Measurements from ENCODE around the gene APOBEC3F.

APOBEC3F gene

GRCh38 chr22:39103431-39103830, 62.8 kb downstream of the APOBEC3F start:
- H3F3A ChIP-seq (ENCODE audit: insufficient read depth, low read length) = no peaks in the 10 kb centered on the region
- H2AFZ ChIP-seq (ENCODE audit: low read length) = no peak overlapping the region
- H4K20me1 ChIP-seq (ENCODE audit: insufficient read depth, low read length) = no peaks in the 10 kb centered on the region
- no peaks in the 10 kb centered on the region for H3K27me3 ChIP-seq (replicated peaks; ENCODE audit: insufficient read depth, low read length)
- H3K4me3 ChIP-seq (ENCODE audit: low read length) = no peak overlapping the region
- H3K4me1 ChIP-seq (ENCODE audit: low read length) = peaks cover 13% of the 10 kb centered on the region
- no peaks in the 10 kb centered on the region for H3K9me3 ChIP-seq (replicated peaks; ENCODE audit: insufficient read depth, low read length)
- no peaks in the 10 kb centered on the region for H3K9me2 ChIP-seq (replicated peaks; ENCODE audit: insufficient read depth, low read length)
- no peak overlapping the region for H3K4me2 ChIP-seq (ENCODE audit: low read depth, low read length)
- H3K36me3 ChIP-seq (replicated peaks; ENCODE audit: insufficient read depth, low read length) = no peaks in the 10 kb centered on the region
- no peak overlapping the region for H3K9ac ChIP-seq (ENCODE audit: low read length)
- H3K79me2 ChIP-seq (ENCODE audit: low read length) = no peaks in the 10 kb centered on the region
- no peak overlapping the region for H3K27ac ChIP-seq (ENCODE audit: low read length)
- TF ChIP-seq EZH2 (optimal IDR thresholded peaks at IDR 0.05; ENCODE audit: low read depth, low read length) = no peak
- no peak for TF ChIP-seq EZH2phosphoT487 (IDR thresholded peaks at IDR 0.05; ENCODE audit: low read length)
- no peak for TF ChIP-seq CTCF (IDR thresholded peaks at IDR 0.05; ENCODE audit: low read length)
- no peak for DNase-seq

Data from MM.1S (cell line).